OCI-LY7 (cell line): ENCODE data around the gene FAAP100.

ENCODE experiments used
- EZH2phosphoT487 ChIP-seq: fragments of 200-600 bp; sonication (generic); IDR thresholded peaks from 2 replicates; pipeline ENCODE4 v1.6.1; 2018; ENCODE audit warnings: low read depth, borderline replicate concordance, mild to moderate bottlenecking, mixed run types, antibody characterized with exemption, low read length, moderate library complexity, mixed read lengths
- TF ChIP-seq, protein P1 (sequence below): fragments of 200-600 bp; sonication (generic); conservative IDR thresholded peaks from 2 replicates; pipeline ENCODE4 v1.5.1; 2014; ENCODE audit warnings: mild to moderate bottlenecking, antibody characterized with exemption, low read length, moderate library complexity, mixed read lengths

DNA sequence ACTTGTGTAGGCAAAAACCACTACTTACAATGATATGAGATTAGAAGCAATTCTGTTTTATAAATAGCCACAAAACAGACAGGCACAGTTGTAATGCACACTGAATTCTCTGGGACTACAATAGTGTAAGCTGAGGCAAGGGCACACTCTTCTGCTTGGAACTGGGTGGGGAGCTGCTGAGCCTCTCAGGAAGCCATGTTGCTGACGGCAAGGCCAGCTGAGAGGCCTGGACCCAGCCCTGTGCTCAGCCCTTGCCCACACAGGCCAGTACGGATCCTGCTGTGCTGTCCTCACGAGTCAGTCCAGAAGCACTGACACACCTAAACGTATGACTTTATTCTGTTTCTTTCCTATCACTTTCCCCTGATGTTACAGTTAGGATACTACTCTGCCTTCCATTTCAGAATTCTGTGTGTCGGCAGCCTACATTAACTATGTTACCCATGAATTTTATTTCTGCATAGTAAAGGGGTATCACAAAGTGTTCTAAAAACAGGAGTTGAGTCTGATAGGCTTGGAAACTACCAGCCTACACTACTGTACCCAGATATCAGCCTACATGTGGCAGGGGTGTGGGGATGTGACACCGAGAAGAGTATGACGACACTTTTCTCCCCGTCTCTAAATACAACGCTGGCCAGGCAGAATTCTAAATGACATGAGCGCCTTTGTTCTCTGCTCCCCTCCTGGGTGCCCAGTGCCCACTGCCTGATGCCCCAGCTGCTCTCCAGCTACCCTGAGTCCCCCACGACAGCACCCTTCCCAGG is 41.1 kb upstream of the FAAP100 start:
- TF ChIP-seq, protein P1, sequence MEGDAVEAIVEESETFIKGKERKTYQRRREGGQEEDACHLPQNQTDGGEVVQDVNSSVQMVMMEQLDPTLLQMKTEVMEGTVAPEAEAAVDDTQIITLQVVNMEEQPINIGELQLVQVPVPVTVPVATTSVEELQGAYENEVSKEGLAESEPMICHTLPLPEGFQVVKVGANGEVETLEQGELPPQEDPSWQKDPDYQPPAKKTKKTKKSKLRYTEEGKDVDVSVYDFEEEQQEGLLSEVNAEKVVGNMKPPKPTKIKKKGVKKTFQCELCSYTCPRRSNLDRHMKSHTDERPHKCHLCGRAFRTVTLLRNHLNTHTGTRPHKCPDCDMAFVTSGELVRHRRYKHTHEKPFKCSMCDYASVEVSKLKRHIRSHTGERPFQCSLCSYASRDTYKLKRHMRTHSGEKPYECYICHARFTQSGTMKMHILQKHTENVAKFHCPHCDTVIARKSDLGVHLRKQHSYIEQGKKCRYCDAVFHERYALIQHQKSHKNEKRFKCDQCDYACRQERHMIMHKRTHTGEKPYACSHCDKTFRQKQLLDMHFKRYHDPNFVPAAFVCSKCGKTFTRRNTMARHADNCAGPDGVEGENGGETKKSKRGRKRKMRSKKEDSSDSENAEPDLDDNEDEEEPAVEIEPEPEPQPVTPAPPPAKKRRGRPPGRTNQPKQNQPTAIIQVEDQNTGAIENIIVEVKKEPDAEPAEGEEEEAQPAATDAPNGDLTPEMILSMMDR = no peak
- TF ChIP-seq EZH2phosphoT487 = no peak
